HG02763 (cell line): Measurements from ENCODE around the gene CCNE1.

ENCODE experiments used
- ATAC-seq: cut with Tn5 transposase; IDR thresholded peaks from one replicate; pipeline ENCODE4 v1.9.1; 2021; ENCODE audit warnings: mild to moderate bottlenecking, moderate library complexity; ENCODE audit not compliant: unreplicated experiment

The CCNE1 gene

DNA sequence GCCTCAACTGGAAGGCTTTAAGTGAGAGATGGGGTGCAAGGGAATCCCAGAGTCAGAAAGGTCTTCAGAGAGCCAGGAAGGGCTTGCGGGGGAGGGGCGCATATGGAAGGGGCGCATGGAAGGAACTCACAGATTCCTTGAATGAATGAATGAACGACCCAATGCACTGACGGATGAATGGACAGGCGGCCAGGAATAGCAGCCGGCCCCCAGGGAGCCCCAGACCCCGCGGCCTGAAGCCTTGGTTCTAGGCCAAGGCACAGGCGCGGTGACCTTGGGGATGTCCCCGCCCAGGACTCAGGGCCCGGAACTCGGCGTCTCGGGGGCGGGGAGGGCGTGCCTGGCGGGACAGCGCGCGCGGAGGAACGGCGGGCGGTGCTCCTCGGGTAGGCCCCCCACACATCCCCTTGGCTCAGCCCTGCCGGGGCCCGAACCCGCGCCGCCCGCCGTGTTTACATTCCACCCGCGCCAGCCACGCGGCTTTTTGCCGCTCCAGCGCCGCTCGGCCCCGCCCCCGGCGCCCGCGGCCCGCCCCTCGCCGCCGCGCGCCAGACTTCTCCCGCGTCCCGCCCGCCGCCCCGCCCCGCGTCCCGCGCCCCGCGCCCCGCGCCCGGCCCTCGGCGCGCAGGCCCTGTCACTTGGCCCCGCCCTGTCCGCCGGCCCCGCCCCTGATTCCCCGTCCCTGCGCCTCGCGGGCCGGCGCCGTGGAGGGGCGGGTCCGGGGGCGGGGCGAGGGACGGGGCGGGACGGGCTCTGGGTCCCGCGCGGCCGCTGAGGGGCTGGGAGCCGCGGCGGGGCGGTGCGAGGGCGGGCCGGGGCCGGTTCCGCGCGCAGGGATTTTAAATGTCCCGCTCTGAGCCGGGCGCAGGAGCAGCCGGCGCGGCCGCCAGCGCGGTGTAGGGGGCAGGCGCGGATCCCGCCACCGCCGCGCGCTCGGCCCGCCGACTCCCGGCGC, at the start of gene CCNE1:
TSS of gene CCNE1 (plus strand) at position 867 of the 955 bp plus-strand sequence. CDS start 565 bp downstream, outside the sequence.
- ATAC-seq, result peak; percentile 77

- ATAC-seq, result no peak
Observed at GRCh38 chr19:29763196-29763595, 48.6 kb upstream of the CCNE1 start.

GRCh38 chr19:29764361-29764760, 47.4 kb upstream of the CCNE1 start:
- ATAC-seq, result no peak

GRCh38 chr19:29766100-29766499, 45.7 kb upstream of the CCNE1 start:
- ATAC-seq, result no peak

DNA sequence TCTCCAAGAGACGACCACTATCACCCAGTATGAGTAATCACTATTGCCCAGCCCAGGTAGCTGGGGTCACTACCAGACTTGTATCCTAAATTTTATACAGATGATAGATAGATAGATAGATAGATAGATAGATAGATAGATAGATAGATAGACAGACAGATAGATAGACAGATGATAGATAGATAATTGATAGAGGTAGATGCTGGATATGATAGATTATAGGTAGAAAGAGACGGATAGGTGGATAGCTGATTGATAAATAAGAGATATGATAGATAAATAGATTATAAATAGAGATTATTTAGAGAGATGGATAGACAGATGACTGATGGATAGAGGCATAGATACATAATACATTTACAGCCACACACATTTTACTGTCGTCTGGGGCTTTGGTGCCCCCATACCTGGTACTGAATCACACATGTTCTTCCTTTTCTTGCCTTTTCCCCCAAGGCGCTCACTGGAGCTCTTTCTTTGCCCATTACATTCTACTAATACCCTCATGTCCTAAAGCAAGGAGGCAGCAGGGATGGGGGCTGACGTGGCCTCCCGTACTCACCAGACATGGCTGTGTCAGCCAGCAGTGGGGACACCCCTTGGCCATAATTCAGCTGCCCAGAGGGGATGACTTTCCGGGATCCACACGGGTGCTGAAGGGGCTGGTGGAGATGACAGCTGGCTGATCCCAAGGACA, 44.6 kb upstream of the CCNE1 start:
- ATAC-seq, result no peak

GRCh38 chr19:29768166-29768565, 43.6 kb upstream of the CCNE1 start:
- ATAC-seq, result no peak

DNA sequence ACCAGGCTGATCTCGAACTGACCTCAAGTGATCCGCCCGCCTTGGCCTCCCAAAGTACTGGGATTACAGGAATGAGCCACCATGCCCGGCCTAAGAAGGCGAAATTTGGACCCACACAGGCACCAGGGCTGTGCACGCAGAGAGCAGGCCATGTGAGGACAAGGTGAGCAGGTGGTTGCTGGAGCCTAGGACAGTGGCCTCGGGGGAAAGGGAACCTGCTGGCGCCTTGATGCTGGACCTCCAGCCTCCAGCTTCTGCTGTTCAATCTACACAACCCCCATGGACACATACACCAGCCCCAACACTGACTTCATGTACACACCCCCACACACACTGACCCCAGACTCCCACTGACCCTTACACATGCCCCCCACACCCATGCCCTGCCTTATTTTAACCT, 41.8 kb upstream of the CCNE1 start:
- no peak for ATAC-seq

GRCh38 chr19:29770648-29771047, 41.1 kb upstream of the CCNE1 start:
- no peak for ATAC-seq

GRCh38 chr19:29771708-29772414, 39.9 kb upstream of the CCNE1 start:
- ATAC-seq, result no peak

DNA sequence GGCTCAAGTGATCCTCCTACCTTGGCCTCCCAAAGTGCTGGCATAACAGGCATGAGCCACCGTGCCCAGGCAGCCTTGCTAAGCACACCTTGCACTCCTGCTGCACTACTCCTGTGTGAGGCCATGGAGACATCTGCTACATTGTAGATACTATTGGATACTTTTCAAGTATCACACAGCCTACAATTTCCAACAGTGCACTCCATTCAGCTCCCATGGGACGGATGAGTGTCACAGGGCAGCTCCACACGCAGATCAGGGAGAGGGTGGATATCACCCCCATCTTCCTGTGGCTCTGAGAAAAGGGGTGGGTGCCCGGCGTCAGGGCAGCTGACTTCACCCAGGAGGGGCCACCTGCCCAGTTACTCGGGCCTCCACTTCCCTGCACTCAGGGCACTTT, 39.1 kb upstream of the CCNE1 start:
- ATAC-seq, result no peak

GRCh38 chr19:29773141-29773540, 38.6 kb upstream of the CCNE1 start:
- no peak for ATAC-seq

DNA sequence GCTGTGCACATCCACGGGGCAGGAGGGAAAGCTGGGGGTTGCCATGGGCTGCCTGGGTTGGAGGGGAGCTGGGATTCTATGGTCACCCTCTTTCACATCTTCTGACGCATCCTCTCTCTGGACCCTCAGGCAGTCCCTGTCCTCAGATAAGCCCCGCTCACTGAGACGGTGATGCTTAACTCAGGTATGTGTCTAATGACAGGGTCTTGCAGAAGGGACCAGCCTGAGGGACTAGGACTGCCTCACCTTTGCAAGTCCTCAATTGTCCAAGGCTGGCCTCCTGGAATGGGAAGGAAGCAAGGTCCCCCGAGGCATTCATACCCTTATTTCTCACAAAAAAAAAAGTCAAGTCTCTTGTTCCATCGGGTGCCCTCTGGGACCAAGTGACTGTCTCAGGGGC, 37.7 kb upstream of the CCNE1 start:
- ATAC-seq, result no peak

DNA sequence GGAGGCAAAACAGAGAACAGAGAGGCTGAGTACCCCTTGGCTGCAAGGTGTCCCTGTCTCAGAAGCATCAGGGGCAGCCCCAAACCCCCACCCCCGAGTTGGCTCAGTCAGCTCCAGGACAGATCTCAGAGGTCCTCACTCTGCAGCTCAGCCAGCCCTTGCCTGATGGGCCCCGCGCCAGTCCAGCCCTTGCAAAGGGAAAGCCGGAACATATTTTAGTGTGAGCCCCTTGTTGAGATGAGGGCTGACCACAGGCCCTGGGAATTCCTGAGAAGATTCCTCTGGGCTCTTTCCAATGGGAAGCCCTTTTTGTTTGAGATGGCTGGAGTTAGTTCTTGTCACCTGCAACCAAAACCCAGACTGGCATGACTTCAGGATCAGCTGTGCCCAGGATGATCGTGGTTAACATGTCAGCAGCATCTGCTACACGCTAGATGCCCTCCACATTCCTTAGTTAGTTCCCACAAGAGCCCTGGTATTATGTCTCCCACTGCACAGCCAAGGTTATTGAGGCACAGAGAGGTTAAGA, 33.9 kb upstream of the CCNE1 start:
- no peak for ATAC-seq

- ATAC-seq, result no peak
Observed at GRCh38 chr19:29779921-29780320, 31.9 kb upstream of the CCNE1 start.

DNA sequence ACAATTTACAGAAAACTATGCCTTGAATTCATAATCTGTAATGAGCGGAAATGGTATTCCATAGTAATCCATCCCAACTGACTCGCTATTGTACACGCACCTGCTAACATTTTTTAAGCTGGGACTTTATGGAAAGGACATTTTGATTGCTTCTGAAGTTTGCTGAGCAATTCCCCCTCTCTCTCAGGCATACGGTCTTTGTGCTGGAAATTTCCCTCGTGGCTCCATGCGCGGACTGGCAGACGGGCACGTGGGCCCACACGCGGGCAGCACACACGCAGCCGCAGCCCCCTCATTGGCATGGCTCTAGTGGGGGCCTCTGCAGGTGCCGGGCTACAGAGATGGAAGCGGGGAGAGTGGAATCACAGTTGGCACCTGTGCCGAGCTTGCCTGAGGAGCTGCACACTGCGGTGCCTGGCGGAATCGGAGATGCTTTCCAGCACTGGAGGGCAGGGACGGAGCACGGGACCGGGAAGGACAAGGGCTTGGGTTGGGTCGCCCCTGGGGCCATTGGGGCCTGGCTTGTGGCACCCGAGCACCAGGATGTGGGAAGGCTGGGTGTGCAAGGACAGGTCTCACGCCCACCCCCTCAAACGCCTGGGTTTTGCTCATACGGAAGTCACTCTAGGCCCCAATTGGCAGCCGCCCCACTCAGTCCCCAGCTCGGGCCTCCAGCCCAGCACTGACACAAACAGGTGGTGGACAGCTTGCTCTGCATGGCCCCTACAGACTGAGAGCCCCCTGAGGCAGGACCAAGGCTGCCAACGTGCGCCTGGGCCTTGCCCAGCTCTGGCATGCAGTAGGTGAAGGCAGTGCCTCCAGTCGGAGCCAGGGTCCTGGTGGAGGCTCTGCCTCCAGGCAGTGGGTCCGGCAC, 30.2 kb upstream of the CCNE1 start:
- no peak for ATAC-seq

DNA sequence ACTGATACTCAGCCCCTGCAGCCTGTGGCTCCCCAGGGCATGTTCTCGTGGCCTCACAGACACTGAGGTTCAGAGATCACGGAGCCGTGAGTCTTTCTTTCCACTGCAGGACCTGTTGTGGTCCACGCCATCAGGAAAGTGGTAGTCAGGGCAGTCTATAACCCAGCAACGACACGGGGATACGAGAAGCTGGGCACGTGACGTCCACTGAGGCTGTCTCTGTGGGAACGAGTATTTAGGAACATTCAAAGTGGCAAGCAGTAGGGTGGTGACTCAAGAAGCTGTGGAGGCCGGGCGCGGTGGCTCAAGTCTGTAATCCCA, 29.6 kb upstream of the CCNE1 start:
- ATAC-seq, result no peak

DNA sequence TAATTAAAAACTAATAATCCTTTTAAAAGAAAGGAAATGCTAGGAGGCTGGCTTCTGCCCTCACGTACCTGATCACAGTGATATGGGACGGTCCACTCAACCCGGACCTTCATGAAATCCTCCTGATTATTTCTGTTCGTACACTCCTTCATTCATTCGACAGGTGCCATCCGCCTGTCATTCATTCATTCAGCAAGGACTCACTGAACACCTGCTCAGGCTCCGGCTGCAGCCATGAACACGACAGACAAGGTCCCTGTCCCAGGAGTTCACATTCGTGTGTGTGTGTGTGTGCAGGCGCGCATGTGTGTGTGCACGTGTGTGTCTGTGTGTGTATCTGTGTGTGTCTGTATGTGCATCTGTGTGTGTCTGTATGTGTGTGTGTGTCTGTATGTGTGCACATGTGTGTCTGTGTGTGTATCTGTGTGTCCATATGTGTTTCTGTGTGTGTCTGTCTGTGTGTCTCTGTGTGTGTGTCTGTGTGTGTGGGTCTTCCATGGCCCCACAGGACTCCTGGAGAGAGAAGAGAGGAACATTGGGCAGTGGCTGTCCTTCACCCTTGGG, 28.1 kb upstream of the CCNE1 start:
- ATAC-seq, result no peak

GRCh38 chr19:29784598-29785223, 27.1 kb upstream of the CCNE1 start:
- no peak for ATAC-seq

GRCh38 chr19:29785360-29785759, 26.4 kb upstream of the CCNE1 start:
- no peak for ATAC-seq
